Stimulated activated CD8-positive, alpha-beta memory T cell treated with anti-CD3 and anti-CD28 coated beads, Interleukin-7, amount 100 ng/mL, for 48 hours (primary cell): ENCODE data around the gene HOXA11.

Experiments
- DNase-seq, 2 donors: peaks; one replicate each; pipeline ENCODE4 v3.0.0-alpha.2; 2020; ENCODE audit warnings: low read depth in 1 of 2; ENCODE audit errors: extremely low read depth in 1 of 2

HOXA11 gene

DNA sequence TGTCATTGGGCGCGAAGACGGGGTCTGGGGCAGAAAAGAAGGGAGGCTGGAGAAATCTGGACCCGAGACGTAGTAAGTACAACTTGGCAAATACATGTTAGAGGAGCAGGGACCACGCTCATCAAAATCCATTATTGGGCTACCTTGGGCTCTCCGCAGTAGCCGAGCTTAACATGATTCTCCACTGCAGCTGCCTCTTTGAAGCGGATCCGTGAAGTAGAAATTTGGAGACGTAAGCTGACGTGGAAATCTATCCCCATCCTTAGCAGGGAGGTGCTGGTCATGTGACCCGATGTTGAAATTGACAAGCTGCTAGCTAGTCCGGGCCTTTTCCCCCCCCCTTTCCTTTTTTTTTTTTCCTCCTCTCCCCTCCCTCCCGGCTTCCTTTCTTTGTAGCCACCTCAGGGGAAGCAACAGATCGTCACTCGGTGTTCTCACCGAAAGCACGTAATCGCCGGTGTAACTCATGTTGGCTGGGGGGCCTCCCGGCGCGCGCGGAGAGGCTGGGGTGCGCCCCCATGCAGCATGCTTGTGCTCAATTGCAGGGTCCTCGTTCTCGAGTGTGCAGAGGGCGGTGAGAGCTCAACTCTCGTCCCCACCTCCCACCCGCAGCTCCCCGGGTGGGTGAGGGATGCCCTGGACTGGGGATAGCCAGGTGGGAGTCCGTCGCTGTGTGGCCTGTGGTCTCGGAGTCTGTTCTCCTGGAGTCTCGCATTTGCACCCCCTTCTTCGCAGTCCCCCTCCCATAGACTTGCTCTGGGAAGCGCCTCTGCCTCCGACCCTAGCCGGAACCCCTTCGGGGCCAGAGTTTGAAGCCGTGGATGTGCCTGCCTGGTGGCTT lies at the start of gene HOXA11:
Gene HOXA11 (minus strand): TSS at position 220 of the 841 bp plus-strand sequence. CDS start 88 bp downstream, at position 132.
- no peak for DNase-seq

DNA sequence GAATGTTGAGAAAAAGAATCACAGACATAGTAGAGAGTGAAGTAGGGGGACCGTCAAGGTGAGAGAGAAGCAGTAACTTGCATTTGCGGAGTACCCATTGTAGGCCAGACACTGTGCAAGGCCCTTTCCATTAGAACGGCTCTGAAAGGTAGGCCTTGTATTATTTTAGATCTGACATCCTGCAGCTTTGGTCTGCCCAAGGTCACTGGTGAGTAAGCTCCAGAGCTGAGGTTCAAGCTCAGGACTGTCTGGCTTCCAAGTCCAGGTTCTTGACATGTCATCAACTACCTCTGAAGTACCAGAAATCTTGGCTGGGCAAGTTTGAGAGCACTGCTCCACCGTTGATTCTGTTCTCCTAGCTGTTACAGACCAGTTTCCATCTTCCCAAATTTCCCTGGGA lies 44.4 kb upstream of the HOXA11 start:
- no peak for DNase-seq

DNA sequence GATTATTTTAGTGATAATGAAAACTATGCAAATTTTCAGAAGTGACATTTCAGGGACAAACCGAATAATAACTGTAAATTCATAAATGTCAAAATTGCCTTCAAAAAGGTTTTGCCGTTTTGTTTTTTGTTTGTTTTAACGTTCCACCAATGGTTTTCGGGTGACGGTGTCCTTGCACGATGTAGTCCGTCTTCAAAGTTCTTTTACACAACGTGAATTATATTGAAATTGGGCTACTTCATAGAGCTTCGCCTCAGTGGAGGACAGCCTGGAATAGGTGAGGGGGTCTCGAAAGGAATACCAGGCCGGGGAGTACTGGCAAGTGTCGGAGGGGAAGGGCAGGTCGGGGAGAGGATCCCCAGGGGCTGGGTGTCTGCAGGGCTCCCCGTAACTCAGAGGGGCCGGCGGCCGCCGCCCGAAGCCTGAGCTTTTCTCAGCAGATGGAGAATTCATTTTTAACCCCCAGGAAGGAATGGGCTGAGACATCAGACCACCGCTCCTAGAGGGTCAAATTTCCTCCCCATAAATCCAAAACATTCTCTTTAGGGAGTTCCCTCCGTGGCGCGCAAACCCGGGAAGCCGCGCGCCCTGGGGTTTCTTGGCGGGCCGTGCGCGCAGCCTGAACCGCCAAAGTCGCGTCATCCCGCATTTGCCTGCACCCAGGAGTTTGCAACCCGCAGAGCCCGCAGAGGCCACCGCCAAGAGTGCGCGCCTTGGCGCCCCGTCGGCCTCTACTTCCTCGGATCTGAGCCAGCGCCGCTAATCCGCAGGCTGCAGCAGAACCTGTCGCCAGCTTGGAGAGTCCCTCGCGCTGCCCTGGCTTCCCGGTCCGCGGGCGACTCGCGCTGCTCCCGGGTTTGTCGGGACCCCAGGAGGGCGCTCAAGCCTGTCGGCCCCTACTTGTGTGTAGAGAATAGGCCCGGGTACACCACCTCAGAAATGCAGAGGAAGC lies 40.2 kb upstream of the HOXA11 start:
- no peak for DNase-seq

DNA sequence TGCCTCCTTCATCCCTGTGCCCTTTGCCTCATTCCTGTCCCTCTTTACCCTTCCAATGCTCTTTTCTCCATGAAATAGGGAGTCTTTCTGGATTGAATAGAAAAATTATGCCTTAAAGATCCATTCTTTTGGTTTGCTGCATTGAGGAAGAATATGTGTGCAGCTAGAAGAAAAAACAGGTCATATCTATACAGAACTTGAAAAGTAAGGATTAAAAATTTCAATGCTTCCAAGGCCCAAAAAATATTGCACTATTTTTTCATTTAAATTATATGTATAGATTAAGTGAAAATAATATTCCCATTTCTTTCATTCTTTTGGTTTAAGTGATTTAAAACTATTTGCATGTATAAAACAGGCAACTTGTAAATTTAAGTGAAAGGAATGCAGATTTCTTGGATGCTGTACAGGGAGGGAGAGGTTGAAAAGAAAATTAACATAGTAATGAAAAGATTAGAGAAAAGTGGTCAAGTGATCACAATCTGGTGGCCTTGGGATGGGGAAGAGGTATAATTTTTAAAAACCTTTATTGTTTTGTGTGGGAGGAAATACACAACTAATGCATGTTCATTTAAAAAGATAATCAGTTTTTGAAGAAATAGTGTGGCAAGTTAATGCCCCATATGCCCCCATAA lies 39.0 kb upstream of the HOXA11 start:
- no peak for DNase-seq

DNA sequence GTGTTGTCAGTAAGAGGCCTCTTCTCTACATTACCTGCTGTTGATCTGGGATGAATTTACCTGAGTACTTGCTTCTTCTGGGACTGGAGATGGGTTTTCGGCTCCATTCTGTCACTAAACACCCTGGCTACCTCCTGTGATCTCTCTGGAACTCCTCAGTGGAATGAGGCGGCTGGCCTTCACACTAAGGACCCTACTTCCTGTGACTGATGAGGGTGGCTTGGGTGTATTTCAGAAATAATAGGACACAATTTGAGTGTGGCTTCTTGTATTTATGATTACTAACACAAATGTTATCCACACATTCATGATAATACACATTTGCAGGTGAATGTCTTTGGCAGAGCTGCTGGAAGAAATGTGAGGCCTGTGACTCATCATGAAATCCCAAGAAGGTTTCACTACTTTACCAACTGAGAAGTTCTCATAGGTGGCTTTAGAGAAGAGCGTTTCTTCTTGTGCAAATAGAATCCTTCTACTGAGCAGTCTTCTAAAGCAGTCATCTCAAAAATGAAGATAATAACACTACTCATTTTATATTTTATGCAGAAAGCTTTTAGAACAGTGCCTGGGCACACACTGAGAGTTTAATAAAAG lies 36.3 kb upstream of the HOXA11 start:
- DNase-seq: no peak

DNA sequence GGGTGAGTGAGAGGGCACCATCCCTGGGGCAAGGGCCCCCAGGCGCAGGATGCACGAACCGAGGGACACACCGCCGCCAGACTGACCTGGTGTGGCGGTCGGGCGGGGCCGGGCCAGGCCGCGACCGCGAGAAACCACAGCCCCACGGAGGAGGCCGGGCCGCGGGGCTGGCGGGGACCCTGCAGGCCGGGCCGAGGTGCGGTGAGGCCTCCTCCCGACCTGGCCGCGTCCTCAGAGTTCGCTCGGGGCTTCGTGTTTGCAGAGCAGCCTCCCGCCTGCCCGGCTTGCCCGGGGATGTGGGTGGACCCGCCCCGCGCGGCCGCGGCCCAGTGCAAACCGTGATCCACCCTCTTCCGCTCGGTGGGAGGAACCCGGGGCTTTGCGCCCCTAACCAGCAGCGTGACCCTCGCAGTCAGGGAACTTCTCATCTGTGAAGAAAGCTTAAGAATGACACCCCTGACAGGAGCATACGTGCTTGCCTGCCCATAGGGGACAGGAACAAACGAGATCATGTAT lies 35.5 kb upstream of the HOXA11 start:
- DNase-seq: no peak

DNA sequence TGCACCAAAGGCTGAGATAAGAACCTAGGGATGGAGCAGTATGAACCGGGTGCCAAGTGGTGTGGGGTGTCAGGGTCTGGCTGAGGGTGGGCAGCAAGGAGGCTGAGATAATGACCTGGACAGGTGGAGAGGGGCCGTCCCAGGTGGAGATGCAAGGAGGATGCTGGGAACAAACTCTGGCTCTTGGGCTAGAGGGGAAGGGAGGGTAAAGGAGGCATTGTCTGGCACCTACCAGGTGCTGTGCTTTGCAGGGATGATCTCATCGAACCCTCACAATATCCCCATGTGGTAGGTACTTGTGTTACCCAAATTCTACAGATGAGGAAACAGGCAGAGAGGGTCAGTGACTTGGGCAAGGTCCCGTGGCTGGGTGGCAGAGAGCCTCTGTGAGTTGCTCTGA lies 34.8 kb upstream of the HOXA11 start:
- DNase-seq: no peak

DNA sequence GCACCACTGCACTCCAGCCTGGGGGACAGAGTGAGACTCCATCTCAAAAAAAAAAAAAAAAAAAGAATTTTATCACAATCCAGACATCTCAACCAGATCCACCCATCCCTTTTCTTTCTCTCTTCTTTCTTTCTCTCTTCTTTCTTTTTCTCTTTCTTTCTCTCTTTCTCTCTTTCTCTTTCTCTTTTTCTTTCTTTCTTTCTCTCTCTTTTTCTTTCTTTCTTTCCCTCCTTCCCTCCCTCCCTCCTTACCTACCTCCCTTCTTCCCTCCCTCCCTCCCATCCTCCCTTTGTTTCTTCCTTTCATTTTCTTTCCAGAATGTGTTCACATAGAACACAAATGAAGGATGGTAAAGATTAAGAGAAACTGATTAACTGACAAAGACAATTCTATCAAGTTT lies 32.9 kb upstream of the HOXA11 start:
- no peak for DNase-seq

DNA sequence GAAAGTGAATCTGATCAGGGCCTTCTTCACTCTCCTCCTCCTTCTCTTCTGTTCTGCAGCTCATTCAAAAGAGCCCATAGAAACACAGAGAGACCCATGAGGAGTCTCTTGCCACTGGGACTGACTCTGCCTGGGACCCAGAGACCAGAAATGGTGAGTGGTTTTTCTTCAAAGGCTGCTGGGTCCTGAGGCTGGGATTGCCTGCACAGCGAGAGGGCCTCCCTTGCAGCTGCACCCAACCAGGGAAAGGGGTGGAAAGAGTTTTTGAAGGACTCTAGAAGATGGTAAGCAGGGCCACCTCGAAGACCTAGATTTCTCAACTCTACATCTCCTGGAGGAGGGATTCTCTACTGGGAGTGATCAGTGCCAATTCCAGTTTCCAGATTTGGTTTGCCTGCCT lies 30.3 kb upstream of the HOXA11 start:
- no peak for DNase-seq

DNA sequence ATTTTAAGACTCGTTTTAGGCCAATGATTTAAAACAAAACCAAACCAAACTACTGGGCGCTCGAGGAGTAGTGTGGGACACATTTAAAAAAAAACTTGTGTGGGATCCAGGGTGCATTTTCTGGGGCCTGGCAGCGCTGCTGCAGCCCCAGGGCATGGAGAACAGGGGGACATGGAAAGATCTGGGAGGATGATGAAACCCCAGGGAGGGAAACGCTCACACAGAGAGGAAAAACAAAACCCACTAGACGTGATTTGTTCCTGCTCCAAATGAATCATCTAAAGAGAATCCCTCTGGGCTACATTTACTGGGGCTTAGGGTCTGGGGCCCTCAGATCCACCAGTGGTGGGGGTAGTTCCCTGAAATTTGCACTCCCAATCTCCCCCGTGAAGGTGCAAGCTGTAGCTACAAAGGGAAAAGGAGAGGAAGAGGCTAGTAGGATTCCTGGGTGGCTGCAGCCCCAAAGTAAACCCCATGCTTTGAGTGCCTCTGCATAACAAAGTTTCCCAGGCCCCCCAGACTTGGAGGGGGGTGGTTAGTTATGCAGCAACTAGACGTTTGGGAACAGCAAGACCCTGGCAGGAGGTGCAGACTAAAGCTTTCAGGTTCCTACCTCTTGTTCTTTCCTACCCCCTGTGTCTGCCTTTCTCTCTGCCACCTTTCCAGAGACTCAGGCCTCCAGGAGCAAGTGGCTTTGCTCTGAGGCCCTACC lies 29.4 kb upstream of the HOXA11 start:
- no peak for DNase-seq

DNA sequence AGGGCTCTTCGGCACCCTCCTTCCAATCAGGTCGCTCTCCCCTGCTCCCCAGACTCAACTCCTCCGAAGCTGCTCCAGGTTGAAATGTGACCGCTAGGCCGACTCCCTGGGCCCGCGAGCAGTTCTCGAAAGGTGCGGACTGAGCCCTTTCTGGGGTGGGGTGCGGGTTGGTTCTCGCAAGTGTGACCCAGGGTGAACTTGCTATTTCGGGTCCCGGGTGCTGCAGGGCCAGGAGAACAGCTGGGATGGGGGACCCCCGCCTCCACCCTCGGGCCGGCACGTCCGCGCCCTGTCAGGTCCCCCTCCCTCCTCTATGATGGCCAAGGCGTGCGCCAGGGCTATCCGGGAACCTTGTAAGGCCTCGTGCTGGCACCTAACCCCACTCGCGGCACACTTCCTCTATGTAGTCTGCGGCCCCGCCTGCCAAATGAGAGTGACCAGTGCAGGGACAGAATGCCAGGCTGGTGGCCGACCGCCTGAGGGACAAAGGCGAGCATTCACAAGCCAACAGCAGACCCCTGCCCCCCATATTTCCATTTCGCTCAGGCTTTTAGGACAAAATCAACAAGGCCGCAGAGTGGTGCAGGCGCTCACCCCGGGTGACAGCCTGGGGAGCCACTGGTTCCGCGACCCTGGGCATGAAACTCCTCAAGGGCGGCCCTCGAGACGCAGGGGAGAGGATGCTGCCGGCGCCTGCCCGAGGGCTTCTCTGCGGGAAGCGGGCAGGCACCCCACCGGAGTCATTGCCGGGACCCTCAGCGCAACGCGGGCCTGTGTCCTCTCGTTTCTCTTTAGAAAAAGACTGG lies 28.6 kb upstream of the HOXA11 start:
- DNase-seq: no peak

DNA sequence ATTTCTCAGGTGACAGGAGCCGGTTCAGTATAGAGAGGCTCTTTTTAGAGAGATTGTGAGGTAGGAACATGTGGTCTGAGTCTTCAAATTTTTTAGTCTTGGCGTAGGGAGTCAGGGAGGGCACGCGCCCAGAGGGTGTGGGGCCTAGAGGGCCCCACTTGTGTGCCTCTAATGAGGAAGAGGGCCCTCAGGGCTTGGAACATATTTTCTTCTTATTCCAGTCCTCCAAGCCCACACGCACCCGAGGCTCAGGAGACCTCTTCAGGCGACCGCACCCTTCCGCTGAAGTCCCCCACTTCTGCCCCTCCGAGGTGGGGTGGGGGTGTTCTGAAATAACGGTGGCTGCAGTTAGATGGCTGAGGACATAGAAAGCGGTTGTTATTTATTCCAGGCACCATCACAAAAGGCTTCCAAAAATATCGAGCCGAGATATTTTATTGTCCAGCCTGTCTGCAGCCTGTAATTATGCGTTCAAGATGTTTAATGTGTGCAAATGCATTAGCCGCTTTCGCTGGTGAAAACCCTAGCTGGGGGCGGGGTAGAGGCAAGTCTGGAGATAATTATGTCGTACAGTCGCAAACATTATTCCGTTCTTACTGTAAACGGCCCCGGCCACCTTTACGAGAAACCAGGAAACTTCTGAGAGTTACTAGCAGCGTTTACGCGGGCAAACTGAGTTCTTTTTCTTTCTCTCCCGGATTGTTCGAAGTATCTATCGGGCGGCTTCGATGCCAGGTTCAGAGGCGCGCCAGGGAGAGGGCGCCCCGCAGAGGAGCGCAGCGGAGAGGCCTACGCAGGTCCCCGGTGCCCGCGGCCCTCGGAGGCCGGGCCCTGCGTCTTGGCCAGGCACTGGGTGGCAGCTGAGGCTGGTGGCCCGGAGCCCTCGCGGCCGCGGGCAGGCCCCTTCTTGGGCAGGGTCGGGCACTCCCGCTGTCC lies 27.7 kb upstream of the HOXA11 start:
- no peak for DNase-seq

DNA sequence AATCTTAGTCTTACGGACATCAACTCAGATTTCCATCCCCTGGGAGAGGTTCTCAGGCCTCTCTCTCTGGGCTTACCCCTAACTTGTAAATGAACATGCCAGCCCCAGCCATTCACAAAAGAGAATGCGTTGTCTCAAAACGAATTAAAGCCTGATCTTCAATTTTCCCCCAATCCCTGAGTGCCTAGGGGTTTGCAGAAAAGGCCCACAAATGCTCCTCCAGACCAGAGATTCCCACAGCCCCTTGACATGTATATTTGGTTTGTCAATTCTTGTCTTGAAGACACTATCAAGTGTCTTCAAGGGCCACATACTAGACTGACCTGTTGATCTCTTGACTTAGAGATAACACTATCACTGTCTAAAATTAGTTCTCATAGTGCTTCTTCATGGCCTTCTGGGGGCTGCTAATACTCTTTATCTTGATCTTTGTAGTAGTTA lies 26.8 kb upstream of the HOXA11 start:
- DNase-seq: no peak

DNA sequence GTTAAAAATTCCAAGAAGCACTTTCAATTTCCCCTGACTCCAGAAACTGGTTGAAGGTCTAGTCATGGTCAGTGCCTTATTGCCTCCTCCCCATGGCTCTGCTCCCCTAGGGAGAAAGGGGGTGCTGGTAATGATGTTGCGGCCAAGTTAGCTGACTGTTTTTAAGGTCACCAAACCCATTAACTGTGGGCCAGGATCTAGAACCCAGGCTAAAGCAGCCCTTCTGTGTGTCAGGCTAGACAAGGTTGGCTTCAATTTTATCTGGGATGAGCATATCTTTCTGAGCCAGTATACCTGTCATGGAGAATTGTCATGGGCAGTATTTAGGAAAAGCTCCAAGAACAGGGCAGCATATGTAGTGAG lies 26.0 kb upstream of the HOXA11 start:
- no peak for DNase-seq

DNA sequence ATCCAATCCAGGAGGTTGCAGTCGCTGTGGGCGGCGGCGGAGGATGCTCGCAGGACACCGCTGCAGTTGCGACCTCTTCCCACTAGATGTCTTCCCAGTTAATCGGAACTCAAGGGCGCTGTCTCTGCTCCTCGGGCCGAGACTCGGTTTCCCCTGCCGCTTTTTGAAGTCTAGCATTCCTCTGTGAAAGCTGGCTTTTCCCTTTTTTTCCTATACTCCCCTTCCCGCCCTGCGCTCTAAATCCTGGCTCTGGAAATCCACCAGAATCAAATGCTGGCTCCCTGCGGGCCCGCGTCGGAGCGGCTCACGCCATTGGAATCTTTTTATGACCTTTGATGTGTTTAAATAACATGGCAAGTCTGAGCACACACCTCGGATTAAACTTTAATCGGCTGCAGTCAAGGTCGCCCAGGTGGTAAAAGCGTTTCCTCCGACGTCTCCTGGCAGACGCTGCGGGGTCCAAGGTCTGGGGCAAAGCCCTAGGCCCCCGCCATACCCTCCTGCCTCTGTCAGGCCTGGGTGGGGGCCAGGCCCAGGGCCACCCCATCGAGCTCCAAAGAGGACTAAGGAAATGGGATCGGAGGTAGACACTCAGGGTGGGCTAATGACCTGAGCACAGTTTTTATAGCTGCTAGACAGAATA lies 25.5 kb upstream of the HOXA11 start:
- DNase-seq: no peak

DNA sequence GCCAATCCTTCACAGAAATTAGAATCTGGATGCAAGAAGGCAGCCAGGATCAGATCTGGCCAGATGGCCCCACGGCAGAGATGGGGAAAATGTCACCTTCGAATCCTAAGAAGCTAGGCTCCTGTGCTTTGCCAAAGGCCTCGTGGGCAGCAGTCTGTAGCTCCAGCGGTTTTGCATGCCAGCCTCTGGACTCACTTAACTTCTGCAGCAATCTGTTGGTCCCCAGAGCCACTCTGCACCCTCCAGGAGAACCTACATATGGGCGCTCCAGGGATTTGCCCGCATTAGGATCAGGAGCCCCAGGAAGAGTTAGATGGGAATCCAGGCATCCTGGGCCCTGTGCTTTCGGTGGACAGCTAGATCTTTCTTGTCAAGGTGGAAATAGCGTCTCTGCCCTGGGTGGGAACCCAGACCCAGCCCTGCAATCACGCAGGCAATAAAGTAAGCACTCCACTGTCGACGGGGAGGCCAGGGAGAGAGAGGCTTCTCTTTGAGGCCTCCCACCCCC lies 25.0 kb upstream of the HOXA11 start:
- no peak for DNase-seq

DNA sequence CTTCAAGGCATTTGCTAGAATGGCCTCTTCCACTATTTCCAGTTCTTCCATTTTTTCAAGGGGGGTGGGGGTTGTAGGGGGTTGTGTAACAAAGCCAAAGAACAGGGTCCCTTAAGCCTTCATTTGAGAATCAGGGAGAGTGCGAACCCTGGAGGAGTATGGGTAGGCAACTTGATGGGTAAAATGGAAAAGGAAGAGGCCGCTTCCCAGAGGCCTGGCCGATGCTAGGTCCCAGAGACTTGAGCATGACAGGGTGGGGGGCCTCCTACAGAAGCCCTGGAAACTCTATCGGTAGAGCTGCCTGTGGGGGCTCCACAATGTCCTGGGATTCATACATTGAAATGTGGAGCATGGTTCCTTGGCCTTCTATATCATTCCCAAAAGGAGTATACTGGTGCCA lies 24.0 kb upstream of the HOXA11 start:
- no peak for DNase-seq
